ENCODE results near the gene MANBA. TPM values are rescaled to one million over a fixed set of nuclear protein-coding genes. Genes with fewer than 3 reads are reported as not detected.

Gene MANBA
- total RNA-seq, 3 donors from 2014 or later, result 2.6 to 4.6 (median 2.7) TPM

- Mint-ChIP-seq H3K27me3 (ENCODE audit: low read depth) (no peaks in the 10 kb centered on the region), H3K9me3 (no peaks in the 10 kb centered on the region), H3K4me1 (ENCODE audit: low read depth) (peaks cover 53% of the 10 kb centered on the region), H3K4me3 (no peak overlapping the region), H3K36me3 (ENCODE audit: insufficient read depth) (peaks cover 75% of the 10 kb centered on the region)
- ATAC-seq (no peak), DNase-seq (no peak)
These were observed 159.1 kb downstream of the MANBA start for GRCh38 chr4:102601586-102602227.

DNA sequence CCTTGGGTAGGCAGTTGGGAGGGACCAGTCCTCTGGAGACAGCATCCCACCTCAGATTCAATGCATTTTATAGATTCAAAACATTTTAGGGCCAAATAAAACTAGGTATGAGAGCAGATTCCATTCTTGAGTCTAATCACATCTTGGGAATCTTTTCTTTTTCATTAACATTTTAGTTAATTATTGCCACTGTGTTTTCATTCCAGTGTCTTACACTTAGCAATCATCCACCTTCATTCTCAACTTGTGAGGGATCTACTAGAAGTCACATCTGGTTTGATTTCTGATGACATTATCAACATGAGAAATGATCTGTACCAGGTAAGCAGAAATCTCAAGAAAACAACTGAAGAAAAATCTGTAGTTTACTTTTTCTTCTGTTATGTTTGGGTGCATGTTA lies 160.1 kb downstream of the MANBA start:
- Mint-ChIP-seq H3K27me3 (ENCODE audit: low read depth) (no peaks in the 10 kb centered on the region), H3K4me3 (no peak overlapping the region), H3K36me3 (ENCODE audit: insufficient read depth) (peaks cover 78% of the 10 kb centered on the region), H3K4me1 (ENCODE audit: low read depth) (peaks cover 61% of the 10 kb centered on the region), H3K9me3 (no peaks in the 10 kb centered on the region)
- DNase-seq (no peak), ATAC-seq (no peak)

GRCh38 chr4:102599886-102600285 lies 160.9 kb downstream of the MANBA start:
- H3K4me3 Mint-ChIP-seq, result no peak overlapping the region
- peaks cover 63% of the 10 kb centered on the region for H3K4me1 Mint-ChIP-seq (ENCODE audit: low read depth)
- no peaks in the 10 kb centered on the region for H3K27me3 Mint-ChIP-seq (ENCODE audit: low read depth)
- no peaks in the 10 kb centered on the region for H3K9me3 Mint-ChIP-seq
- DNase-seq, result no peak
- ATAC-seq, result no peak
- peaks cover 77% of the 10 kb centered on the region for H3K36me3 Mint-ChIP-seq (ENCODE audit: insufficient read depth)

GRCh38 chr4:102599455-102599854 lies 161.3 kb downstream of the MANBA start:
- Mint-ChIP-seq H3K9me3 (no peaks in the 10 kb centered on the region), H3K36me3 (ENCODE audit: insufficient read depth) (peaks cover 77% of the 10 kb centered on the region), H3K27me3 (ENCODE audit: low read depth) (no peaks in the 10 kb centered on the region), H3K4me3 (no peak overlapping the region), H3K4me1 (ENCODE audit: low read depth) (peaks cover 67% of the 10 kb centered on the region)
- DNase-seq, result no peak
- ATAC-seq, result no peak

GRCh38 chr4:102598762-102599374 lies 161.9 kb downstream of the MANBA start:
- peak overlapping the region; percentile 6 for H3K4me3 Mint-ChIP-seq
- no peaks in the 10 kb centered on the region for H3K27me3 Mint-ChIP-seq (ENCODE audit: low read depth)
- H3K9me3 Mint-ChIP-seq, result no peaks in the 10 kb centered on the region
- peaks cover 80% of the 10 kb centered on the region for H3K36me3 Mint-ChIP-seq (ENCODE audit: insufficient read depth)
- peak; percentile 74 to 77 for ATAC-seq
- DNase-seq, result no peak
- peaks cover 73% of the 10 kb centered on the region for H3K4me1 Mint-ChIP-seq (ENCODE audit: low read depth)

DNA sequence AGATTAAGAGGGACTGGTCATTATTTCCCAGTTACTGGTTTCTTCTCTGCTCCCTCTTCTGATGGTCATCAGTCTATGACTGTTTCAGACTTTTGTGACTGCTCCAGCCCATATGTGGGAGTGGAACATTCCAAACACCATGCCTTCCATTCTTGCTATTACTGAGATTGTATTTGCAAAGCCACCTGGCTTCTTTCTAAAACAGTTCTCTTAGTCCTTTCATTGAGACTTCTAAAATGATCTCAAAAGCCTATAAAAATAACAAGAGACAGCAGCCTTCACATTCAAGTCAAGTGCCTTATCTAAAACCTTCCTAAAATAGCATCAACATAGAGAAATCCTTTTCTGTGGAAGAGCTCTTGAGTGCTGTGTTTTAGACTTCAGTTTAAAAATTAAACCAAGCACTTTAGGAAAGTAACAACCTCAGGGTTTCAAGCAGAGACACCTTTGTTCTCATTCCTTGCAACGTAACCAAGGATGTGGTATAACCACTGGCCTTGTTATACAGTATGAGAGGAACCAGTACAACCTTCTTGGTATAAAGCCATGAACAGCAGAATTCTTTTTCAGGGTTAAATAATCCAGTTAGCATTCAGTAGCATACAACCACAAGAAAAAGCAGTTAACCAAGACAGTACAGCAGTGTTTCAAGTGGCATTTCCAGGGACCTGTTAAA lies 162.5 kb downstream of the MANBA start:
- Mint-ChIP-seq H3K27me3 (ENCODE audit: low read depth) (no peaks in the 10 kb centered on the region), H3K4me1 (ENCODE audit: low read depth) (peaks cover 71% of the 10 kb centered on the region), H3K36me3 (ENCODE audit: insufficient read depth) (peaks cover 78% of the 10 kb centered on the region), H3K9me3 (no peaks in the 10 kb centered on the region), H3K4me3 (peak overlapping the region; percentile 29)
- no peak for DNase-seq
- ATAC-seq, result peak; percentile 50 to 61

GRCh38 chr4:102596532-102596931 lies 164.2 kb downstream of the MANBA start:
- ATAC-seq, result no peak
- H3K4me3 Mint-ChIP-seq, result no peak overlapping the region
- H3K9me3 Mint-ChIP-seq, result no peaks in the 10 kb centered on the region
- H3K36me3 Mint-ChIP-seq (ENCODE audit: insufficient read depth), result peaks cover 83% of the 10 kb centered on the region
- peaks cover 84% of the 10 kb centered on the region for H3K4me1 Mint-ChIP-seq (ENCODE audit: low read depth)
- no peak for DNase-seq
- no peaks in the 10 kb centered on the region for H3K27me3 Mint-ChIP-seq (ENCODE audit: low read depth)

DNA sequence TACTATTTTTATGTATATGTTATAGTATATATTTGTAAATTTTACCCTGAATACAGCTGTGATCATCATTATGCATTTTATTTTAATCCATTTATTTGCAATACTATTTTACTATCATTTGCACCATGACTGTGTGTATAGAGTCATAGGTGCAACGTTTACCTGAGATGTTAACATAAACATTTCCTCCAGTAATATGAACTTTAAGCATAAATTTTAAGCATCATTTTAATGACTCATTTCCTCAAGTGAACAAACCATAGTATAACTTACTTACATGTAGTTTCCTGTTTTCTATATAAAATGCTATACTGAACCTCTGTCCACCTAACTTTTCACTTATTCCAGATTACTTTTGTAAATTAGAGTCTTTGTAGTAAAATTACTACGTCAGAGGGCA lies 166.8 kb downstream of the MANBA start:
- H3K4me1 Mint-ChIP-seq (ENCODE audit: low read depth), result peaks cover 88% of the 10 kb centered on the region
- no peak overlapping the region for H3K4me3 Mint-ChIP-seq
- no peak for DNase-seq
- no peaks in the 10 kb centered on the region for H3K27me3 Mint-ChIP-seq (ENCODE audit: low read depth)
- no peak for ATAC-seq
- H3K36me3 Mint-ChIP-seq (ENCODE audit: insufficient read depth), result peaks cover 87% of the 10 kb centered on the region
- no peaks in the 10 kb centered on the region for H3K9me3 Mint-ChIP-seq

DNA sequence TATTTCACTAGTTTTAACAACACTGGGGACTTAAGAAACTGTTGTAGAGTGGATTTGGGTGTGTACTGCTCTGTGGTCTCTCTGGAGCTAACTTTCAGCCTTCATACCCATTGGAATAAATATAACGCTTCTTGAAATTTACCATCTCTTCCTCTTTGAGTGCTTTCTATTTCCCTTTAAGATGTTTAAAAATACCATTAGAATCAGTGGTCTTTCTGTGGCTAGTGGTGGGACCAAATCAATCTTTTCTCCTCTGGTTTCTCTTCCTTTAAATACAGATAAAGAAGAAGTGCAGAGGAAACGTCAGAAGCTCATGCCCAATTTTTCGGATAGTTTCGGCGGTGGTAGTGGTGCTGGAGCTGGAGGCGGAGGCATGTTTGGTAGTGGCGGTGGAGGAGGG lies 167.6 kb downstream of the MANBA start:
- Mint-ChIP-seq H3K27me3 (ENCODE audit: low read depth) (no peaks in the 10 kb centered on the region), H3K4me1 (ENCODE audit: low read depth) (peaks cover 88% of the 10 kb centered on the region), H3K9me3 (no peaks in the 10 kb centered on the region), H3K36me3 (ENCODE audit: insufficient read depth) (peaks cover 83% of the 10 kb centered on the region), H3K4me3 (no peak overlapping the region)
- ATAC-seq (no peak), DNase-seq (no peak)

DNA sequence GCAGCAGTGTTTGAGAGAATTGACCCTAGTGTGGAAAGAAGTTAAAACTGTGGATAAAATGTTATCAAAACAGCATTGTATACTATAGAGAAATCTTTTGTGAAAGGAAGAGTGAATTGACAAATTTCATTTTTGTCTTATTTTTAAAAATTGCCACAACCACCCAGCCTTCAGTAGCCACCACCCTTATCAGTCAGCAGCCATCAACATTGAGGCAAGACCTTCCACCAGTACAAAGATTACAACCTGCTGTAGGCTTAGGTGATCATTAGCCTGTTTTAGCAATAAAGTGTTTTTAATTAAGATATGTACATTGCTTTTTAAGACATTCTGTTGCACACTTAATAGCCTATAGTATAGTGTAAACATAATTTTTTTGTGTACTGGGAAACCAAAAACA lies 168.5 kb downstream of the MANBA start:
- Mint-ChIP-seq H3K36me3 (ENCODE audit: insufficient read depth) (peaks cover 83% of the 10 kb centered on the region), H3K27me3 (ENCODE audit: low read depth) (no peaks in the 10 kb centered on the region), H3K4me1 (ENCODE audit: low read depth) (peaks cover 88% of the 10 kb centered on the region), H3K9me3 (no peaks in the 10 kb centered on the region), H3K4me3 (no peak overlapping the region)
- ATAC-seq, result no peak
- no peak for DNase-seq

- H3K36me3 Mint-ChIP-seq (ENCODE audit: insufficient read depth), result peaks cover 84% of the 10 kb centered on the region
- H3K4me3 Mint-ChIP-seq, result peak overlapping the region; percentile 12
- H3K9me3 Mint-ChIP-seq, result no peaks in the 10 kb centered on the region
- no peak for DNase-seq
- peaks cover 92% of the 10 kb centered on the region for H3K4me1 Mint-ChIP-seq (ENCODE audit: low read depth)
- H3K27me3 Mint-ChIP-seq (ENCODE audit: low read depth), result no peaks in the 10 kb centered on the region
- peak in 1 of 2 donors; percentile 27 for ATAC-seq
These were observed 171.0 kb downstream of the MANBA start for GRCh38 chr4:102589743-102590142.

GRCh38 chr4:102586644-102587021 lies 174.1 kb downstream of the MANBA start:
- Mint-ChIP-seq H3K4me1 (ENCODE audit: low read depth) (peaks cover 74% of the 10 kb centered on the region), H3K4me3 (peak overlapping the region; percentile 49), H3K36me3 (ENCODE audit: insufficient read depth) (peaks cover 82% of the 10 kb centered on the region), H3K9me3 (no peaks in the 10 kb centered on the region), H3K27me3 (ENCODE audit: low read depth) (no peaks in the 10 kb centered on the region)
- DNase-seq, result peak; percentile 30
- ATAC-seq, result peak; percentile 46

GRCh38 chr4:102586002-102586643 lies 174.6 kb downstream of the MANBA start:
- no peak for DNase-seq
- H3K27me3 Mint-ChIP-seq (ENCODE audit: low read depth), result no peaks in the 10 kb centered on the region

GRCh38 chr4:102585329-102585728 lies 175.4 kb downstream of the MANBA start:
- no peak for DNase-seq
- H3K9me3 Mint-ChIP-seq, result no peaks in the 10 kb centered on the region
- no peaks in the 10 kb centered on the region for H3K27me3 Mint-ChIP-seq (ENCODE audit: low read depth)
- no peak overlapping the region for H3K4me3 Mint-ChIP-seq
- H3K36me3 Mint-ChIP-seq (ENCODE audit: insufficient read depth), result peaks cover 76% of the 10 kb centered on the region
- peaks cover 68% of the 10 kb centered on the region for H3K4me1 Mint-ChIP-seq (ENCODE audit: low read depth)
- peak; percentile 53 to 57 for ATAC-seq

More at GRCh38 chr4:102586002-102586643, 174.6 kb downstream of the MANBA start:
- ATAC-seq, result peak; percentile 49 to 58
- Mint-ChIP-seq H3K36me3 (ENCODE audit: insufficient read depth) (peaks cover 81% of the 10 kb centered on the region), H3K9me3 (no peaks in the 10 kb centered on the region), H3K4me3 (peak overlapping the region; percentile 49), H3K4me1 (ENCODE audit: low read depth) (peaks cover 73% of the 10 kb centered on the region)

All from activated T-cell treated with anti-CD3 and anti-CD28 coated beads, Interleukin-2, amount 50 U/mL, for 4 hours (primary cell).